ENCODE data around the gene FAIM2.

- no peak for TF ChIP-seq TCF7L2 (IDR thresholded peaks at IDR 0.05; ENCODE audit: low read depth, low read length)
- TF ChIP-seq CTCF (IDR thresholded peaks at IDR 0.05), result no peak
- TF ChIP-seq, protein P1, sequence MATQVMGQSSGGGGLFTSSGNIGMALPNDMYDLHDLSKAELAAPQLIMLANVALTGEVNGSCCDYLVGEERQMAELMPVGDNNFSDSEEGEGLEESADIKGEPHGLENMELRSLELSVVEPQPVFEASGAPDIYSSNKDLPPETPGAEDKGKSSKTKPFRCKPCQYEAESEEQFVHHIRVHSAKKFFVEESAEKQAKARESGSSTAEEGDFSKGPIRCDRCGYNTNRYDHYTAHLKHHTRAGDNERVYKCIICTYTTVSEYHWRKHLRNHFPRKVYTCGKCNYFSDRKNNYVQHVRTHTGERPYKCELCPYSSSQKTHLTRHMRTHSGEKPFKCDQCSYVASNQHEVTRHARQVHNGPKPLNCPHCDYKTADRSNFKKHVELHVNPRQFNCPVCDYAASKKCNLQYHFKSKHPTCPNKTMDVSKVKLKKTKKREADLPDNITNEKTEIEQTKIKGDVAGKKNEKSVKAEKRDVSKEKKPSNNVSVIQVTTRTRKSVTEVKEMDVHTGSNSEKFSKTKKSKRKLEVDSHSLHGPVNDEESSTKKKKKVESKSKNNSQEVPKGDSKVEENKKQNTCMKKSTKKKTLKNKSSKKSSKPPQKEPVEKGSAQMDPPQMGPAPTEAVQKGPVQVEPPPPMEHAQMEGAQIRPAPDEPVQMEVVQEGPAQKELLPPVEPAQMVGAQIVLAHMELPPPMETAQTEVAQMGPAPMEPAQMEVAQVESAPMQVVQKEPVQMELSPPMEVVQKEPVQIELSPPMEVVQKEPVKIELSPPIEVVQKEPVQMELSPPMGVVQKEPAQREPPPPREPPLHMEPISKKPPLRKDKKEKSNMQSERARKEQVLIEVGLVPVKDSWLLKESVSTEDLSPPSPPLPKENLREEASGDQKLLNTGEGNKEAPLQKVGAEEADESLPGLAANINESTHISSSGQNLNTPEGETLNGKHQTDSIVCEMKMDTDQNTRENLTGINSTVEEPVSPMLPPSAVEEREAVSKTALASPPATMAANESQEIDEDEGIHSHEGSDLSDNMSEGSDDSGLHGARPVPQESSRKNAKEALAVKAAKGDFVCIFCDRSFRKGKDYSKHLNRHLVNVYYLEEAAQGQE (IDR thresholded peaks at IDR 0.05; ENCODE audit: insufficient read depth in 1 of 2, low read depth in 2 of 2, low read length in 1 of 2), result no peak
- no peak for TF ChIP-seq POLR2AphosphoS5 (IDR thresholded peaks at IDR 0.05; ENCODE audit: low read depth, low read length)
- TF ChIP-seq SIN3A (IDR thresholded peaks at IDR 0.05; ENCODE audit: borderline replicate concordance, insufficient read depth, low read depth, low read length), result no peak
These were observed 33.0 kb downstream of the FAIM2 start for GRCh38 chr12:49870501-49871262.

Data from Panc1 (cell line).